ENCODE measurements around the gene COX14.

Gene COX14

DNA sequence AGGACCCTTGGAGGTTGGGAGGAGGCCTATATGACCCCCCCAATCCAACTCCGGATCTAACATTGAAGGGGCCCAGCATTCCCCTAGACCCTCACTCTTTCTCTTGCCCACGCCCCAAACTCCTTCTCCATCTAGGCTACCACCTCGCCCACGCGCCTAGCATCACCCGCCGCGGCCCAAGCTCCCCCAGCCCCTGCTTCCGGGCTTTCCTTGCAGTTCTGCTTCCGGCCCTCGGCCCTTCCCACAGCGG, 54.7 kb downstream of the COX14 start:
- no peak for DNase-seq

DNA sequence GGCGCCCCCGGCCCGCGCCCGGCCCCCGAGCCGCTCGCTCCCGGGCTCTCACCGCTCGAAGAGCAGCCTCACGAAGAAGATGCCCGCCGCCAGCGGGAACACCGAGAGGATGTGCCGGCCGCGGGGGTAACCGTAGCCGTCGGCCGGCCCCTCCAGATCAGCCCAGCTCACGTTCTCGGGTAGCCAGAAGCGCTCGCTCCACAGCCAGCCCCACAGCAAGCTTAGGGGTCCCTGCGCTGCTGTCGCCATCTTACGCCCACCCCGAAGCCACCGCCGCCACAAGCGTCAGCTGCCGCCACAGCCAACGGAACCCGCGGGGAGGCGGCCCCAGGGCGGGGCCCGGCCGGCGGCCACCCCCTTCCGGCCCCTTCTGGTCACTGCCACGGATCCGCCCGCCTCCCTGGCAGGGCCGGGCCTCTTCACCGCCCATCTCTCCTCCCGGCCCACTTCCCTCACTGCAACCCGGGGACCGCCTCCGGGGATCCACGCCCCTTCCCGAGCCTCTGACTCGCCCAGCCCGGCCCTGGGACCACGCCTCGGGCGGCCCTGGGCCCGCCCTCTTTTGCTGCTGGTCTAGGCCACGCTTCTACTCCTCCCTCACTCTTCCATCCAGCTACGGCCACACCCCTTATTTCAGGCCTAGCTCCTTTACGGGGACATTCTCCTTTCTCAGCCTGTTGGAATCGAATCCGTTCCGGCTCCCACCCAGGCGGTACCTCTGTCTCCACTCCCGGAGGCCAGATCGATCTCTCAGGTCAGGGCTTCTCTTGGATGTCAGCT, 55.2 kb downstream of the COX14 start, which contains the start of gene CERS5:
Gene CERS5 (minus strand): TSS at position 321 of the 780 bp plus-strand sequence. CDS start 72 bp downstream, at position 249.
- DNase-seq = peak; percentile 98
